ENCODE results near the gene PTH1R.

PTH1R gene

GRCh38 chr3:46863261-46863782 is 14.2 kb upstream of the PTH1R start, which contains the start of gene MYL3:
Gene MYL3, minus strand, starts transcription at chr3:46863444. Its CDS starts 54 bp downstream, at chr3:46863390.
- FAIRE-seq (no peak), DNase-seq (ENCODE audit: low spot score) (no peak)

DNA sequence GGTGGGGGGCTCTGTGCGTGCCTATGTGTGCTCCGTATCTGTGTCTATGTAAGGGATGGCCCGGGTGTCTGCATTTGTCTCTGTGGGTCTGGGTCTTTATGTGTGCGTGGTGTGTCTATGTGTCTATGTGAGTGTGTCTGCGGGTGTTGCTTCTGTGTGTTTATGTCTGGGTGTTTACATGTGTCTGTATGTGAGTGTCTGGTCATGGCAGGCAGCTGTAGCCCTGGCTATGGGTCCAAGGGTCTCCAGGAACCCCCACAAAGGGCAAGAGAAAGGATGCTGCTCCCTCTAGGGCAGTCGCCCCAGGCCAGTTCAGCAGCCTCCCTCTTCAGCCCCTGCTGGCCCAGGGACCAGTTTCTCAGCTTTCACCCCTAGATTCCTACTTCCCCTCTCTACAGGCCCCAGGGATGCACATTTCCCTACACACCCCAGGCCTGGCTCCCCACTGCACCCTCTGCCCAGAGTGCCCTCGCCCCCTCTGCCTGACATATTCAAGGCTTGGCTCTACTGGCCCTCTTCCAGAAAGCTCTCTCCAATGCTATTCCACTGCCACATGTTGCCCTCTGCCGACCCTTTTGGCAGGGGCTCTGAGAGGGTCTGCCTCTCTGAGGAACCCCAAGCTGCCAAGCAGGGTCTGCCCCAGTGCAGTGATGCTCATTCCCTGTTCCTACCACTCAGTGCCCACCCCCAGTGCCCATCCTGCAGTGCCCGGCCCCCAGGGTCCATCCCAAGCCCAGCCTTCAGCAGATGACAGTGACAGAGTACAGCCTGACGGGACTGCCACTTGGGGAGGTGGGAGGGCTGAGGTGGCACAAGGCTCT is 13.2 kb upstream of the PTH1R start:
- DNase-seq (ENCODE audit: low spot score) (no peak), FAIRE-seq (no peak)

DNA sequence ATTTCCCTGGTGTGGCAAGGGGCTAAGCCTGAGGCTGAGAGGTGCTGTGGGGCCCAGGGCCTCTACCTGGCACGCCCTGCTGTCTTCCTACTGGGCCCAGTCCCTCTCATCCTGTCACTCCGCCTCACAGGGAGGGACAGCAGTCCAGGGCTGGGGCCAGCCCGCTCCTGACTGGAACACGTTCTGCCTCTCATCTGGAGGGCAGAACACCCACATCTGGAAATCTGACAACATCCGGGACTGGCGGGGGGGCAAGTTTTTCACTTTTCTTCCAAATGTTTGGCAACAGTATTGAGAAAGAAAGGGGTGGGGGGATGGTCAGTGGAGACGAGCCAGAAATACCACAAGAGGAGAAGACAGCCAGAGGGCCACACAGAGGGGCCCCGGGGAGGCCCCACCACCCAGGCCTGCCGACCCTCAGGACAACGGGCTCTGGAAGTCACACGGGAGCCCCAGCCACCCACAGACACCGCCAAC is 12.5 kb upstream of the PTH1R start:
- FAIRE-seq (no peak), DNase-seq (ENCODE audit: low spot score) (no peak)

DNA sequence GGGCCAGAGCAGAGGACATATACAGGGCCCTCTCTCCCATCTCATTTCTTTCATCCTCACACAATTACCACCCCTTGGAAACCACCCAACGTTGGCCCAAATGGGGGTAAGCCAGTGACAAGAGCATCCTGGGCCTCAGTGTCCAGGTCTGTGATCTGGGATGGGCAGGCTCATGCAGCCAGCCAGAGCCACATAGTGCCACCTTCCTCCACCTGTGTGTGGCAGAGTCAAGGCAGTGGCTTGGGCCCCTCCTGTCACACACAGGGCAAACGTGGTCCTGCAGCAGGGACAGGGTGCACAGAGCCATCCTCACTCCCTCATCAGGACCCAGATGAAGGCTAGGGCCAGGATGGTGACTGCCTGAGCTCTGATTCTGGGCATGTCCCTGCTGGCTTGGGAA is 12.0 kb upstream of the PTH1R start:
- FAIRE-seq = no peak
- DNase-seq (ENCODE audit: low spot score) = no peak

GRCh38 chr3:46866032-46866595 is 11.4 kb upstream of the PTH1R start:
- DNase-seq (ENCODE audit: low spot score) (no peak), FAIRE-seq (no peak)

- no peak for FAIRE-seq
- DNase-seq (ENCODE audit: low spot score) = no peak
Observed at GRCh38 chr3:46866720-46867549, 10.6 kb upstream of the PTH1R start.

DNA sequence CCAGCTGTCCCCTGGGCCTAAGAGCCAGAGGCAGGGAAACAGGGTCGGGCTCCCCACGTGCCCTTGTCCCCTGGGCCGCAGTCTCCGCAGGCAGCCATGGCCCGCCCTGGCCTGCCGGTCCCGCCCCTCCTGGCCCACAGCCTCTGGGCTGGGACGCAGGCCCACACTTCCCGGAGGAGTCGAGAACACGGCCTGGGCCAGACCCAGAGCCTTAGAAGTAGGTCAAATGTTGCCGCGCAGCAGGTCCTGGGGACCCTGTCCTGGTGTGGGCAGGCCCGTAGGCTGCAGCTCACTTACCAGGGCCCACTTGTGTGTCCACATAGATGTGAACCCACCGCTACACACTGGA is 10.0 kb upstream of the PTH1R start:
- DNase-seq (ENCODE audit: low spot score) (no peak), FAIRE-seq (no peak)

DNA sequence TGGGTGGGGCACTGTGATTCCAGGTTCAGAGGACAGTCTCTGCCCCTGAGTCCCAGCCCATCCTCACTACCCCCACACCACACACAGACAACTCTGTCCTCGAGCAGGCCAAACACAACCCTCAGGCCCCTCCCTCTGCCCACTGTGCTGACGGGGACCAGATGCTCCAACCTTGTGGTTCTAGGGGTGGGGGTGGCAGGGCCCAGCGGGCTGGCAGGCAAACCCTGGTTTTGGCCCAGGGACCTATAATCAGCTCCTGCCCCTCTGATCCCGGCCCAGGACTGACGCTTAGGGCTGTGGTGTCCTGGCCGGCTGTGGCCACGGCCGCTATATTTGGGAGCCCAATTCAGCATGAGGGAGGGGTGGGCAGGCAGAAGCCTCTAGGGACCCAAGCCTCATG is 9.2 kb upstream of the PTH1R start:
- no peak for FAIRE-seq

DNA sequence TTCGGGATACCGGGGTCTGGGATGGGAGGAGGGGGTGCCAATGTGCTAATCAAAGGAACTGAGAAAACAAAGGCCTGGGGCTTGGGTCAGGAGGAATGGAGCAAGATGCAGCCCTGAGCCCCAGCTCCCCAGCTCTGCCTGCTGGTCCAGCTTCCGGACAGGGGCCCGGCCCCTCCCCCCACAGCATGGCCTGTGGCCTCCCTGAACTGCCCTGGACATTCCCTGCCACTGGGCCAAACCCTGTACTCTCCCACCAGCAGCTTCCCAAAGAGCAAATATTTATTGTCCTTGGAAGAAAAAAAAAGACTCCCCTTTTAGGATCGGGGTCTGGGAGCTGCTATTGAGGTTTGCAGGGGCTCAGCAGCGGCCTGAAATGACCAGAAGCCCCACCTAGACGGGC is 8.6 kb upstream of the PTH1R start:
- FAIRE-seq (no peak), DNase-seq (ENCODE audit: low spot score) (no peak)

More for the DNA sequence above, 9.2 kb upstream of the PTH1R start:
- no peak for DNase-seq (ENCODE audit: low spot score)

GRCh38 chr3:46869440-46869839 is 8.1 kb upstream of the PTH1R start:
- no peak for DNase-seq (ENCODE audit: low spot score)
- no peak for FAIRE-seq

- DNase-seq (ENCODE audit: low spot score) = no peak
- FAIRE-seq = no peak
Observed at GRCh38 chr3:46870651-46871050, 6.9 kb upstream of the PTH1R start.

GRCh38 chr3:46871222-46871621 is 6.3 kb upstream of the PTH1R start:
- no peak for FAIRE-seq
- DNase-seq (ENCODE audit: low spot score) = no peak

DNA sequence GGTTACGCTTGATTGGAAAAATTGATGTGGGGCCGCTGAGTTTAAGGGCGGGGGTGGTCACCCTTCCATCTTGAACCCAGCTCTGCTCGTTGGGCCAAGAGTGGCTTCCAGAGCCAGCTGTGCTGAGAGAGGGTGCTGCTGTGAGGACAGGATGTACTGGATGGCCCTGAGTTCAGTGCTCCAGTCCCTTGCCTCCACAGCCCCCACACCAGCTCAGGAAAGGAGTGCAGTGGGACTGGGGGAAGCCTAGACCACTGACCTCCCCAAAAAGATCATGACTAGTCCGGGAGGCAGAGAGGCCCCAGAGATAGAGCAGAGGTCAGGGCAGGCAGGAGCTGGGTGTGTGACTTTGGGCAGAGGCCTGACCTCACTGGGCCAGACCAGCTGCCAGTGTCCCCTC is 4.0 kb upstream of the PTH1R start:
- FAIRE-seq = no peak
- no peak for DNase-seq (ENCODE audit: low spot score)

DNA sequence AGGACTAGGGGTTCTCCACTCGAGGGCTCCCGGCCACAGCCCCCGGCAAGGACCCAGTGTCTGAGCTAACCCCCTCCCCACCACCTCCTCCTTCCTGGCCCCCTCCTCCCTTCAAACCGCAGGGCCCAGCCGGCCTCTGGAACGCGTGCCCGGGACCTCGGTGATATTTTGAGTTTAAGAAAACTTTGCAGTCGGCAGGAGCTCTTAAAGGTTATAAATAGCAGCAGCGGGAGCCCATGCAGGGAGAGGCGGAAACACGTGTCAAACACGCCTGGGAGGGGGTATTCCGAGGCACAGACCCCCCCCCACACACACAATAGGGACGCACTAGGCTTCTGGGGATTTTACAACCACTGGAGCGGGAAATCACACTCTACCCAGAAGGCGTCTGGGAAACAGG is 3.1 kb upstream of the PTH1R start:
- FAIRE-seq = no peak
- DNase-seq (ENCODE audit: low spot score) = no peak

GRCh38 chr3:46875560-46875959 is 2.0 kb upstream of the PTH1R start:
- DNase-seq (ENCODE audit: low spot score) (no peak), FAIRE-seq (no peak)

GRCh38 chr3:46876313-46877300 is 914 bp upstream of the PTH1R start:
- FAIRE-seq (no peak), DNase-seq (ENCODE audit: low spot score) (peak; percentile 63)

DNA sequence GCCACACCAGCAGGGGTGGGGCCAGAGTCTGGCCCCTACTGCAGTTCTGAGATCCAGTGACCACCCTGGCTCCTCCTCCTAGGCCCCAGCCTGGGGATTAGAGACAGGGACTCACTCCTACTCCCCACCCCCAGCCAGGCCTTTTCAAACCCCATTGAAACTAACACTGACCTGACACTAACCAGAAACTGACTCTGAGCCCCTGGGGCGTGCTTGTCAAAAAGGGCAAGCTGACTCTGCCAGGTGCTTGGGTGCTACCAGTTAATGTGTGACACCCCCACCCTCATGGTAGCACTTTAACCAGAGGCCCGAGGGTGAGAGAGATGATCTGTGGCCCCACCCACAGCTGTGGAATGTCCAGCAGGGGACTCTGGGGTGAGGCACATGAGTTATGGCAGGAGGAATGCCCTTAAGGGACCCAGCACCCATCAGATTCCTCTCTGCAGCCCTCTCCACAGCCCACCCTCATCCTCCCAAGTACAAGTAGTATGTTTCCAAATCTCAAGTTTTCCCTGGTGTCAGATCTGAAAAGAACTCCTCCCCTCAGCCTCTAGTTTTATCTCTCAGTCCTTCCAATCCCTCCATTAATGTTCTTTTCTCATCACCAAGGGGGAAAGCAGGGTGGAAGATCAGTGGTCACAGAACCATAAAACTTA is 1.4 kb downstream of the PTH1R start:
- FAIRE-seq (peak; percentile 60), DNase-seq (ENCODE audit: low spot score) (peak; percentile 60)

- FAIRE-seq (no peak), DNase-seq (ENCODE audit: low spot score) (no peak)
Observed at GRCh38 chr3:46880884-46881595, 3.5 kb downstream of the PTH1R start.

GRCh38 chr3:46881596-46882376 is 4.3 kb downstream of the PTH1R start:
- no peak for DNase-seq (ENCODE audit: low spot score)
- no peak for FAIRE-seq

Data from RCC 7860 (cell line).